Measurements from ENCODE around the gene WFIKKN1.

- TF ChIP-seq ZNF239 (tag by site-specific recombination; IDR thresholded peaks at IDR 0.05) (no peak), ZNF362 (tag by site-specific recombination; IDR thresholded peaks at IDR 0.05) (no peak), CTCF (tag by site-specific recombination; IDR thresholded peaks at IDR 0.05) (no peak)
- TF ChIP-seq, protein P1, sequence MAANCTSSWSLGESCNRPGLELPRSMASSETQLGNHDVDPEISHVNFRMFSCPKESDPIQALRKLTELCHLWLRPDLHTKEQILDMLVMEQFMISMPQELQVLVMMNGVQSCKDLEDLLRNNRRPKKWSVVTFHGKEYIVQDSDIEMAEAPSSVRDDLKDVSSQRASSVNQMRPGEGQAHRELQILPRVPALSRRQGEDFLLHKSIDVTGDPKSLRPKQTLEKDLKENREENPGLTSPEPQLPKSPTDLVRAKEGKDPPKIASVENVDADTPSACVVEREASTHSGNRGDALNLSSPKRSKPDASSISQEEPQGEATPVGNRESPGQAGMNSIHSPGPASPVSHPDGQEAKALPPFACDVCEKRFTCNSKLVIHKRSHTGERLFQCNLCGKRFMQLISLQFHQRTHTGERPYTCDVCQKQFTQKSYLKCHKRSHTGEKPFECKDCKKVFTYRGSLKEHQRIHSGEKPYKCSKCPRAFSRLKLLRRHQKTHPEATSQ (tag by site-specific recombination; IDR thresholded peaks at IDR 0.05) = no peak
Measured at GRCh38 chr16:631808-632358, 1.1 kb downstream of the WFIKKN1 start.

Measured in HEK293 (cell line).